ENCODE results near the gene ARPC2. TPM values are rescaled to one million over a fixed set of nuclear protein-coding genes. Genes with fewer than 3 reads are reported as not detected.

Gene ARPC2
- total RNA-seq, 1 experiment from 2014 or later, result 284 TPM

DNA sequence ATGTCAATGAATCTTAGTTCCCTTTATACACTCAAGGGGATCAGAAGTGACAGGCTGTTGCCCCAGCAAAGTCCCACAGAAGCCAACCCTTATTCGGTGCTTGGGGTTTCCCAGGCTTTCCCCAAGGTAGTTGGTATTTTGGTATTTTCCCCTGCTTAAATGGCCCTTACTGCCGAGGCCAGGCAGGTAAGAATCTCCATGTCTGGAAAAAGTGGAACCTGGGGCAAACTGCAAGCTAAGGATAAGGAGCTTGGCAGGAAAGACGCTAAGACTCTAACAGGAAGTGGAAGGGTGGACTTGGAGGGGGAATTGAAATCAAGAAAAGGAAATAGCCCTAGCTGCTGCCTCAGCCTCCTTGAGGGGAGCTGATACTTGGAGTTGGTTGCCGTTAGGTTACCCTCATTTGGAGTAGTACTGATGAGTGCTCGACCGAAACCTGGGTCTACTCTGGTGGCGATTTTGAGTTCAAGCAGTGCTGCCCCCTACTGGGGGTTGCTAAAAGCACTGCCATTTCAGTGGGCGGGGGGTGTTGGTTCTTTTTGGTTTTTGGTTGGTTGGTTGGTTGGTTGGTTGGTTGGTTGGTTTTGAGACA lies 40.5 kb downstream of the ARPC2 start:
- CTCF ChIA-PET, result interaction anchor here (0.7 to 2.5 kb wide), 10 partner anchors 9 to 472 kb away, joined by 3 to 8 read pairs (median 4); no protein-coding TSS in a partner anchor
- H3K27ac Mint-ChIP-seq (ENCODE audit: low read depth, unreplicated experiment), result no peak overlapping the region
- no peaks in the 10 kb centered on the region for H3K9me3 Mint-ChIP-seq (ENCODE audit: unreplicated experiment)
- no peaks in the 10 kb centered on the region for H3K4me1 Mint-ChIP-seq (ENCODE audit: insufficient read depth, unreplicated experiment)
- H3K36me3 Mint-ChIP-seq (ENCODE audit: insufficient read depth, unreplicated experiment), result peaks cover 50% of the 10 kb centered on the region
- DNase-seq (ENCODE audit: unreplicated experiment), result peak; percentile 56
- no peaks in the 10 kb centered on the region for H3K27me3 Mint-ChIP-seq (ENCODE audit: insufficient read depth, unreplicated experiment)
- intact Hi-C loops (cut with micrococcal nuclease), result loop anchor here (1.0 kb wide), 1 partner anchor 71 kb away; no protein-coding TSS in a partner anchor
- TF ChIP-seq, protein P1, sequence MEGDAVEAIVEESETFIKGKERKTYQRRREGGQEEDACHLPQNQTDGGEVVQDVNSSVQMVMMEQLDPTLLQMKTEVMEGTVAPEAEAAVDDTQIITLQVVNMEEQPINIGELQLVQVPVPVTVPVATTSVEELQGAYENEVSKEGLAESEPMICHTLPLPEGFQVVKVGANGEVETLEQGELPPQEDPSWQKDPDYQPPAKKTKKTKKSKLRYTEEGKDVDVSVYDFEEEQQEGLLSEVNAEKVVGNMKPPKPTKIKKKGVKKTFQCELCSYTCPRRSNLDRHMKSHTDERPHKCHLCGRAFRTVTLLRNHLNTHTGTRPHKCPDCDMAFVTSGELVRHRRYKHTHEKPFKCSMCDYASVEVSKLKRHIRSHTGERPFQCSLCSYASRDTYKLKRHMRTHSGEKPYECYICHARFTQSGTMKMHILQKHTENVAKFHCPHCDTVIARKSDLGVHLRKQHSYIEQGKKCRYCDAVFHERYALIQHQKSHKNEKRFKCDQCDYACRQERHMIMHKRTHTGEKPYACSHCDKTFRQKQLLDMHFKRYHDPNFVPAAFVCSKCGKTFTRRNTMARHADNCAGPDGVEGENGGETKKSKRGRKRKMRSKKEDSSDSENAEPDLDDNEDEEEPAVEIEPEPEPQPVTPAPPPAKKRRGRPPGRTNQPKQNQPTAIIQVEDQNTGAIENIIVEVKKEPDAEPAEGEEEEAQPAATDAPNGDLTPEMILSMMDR (IDR thresholded peaks at IDR 0.05; ENCODE audit: unreplicated experiment), result peak; percentile 63
- POLR2A ChIA-PET, result interaction anchor here (1.0 to 4.6 kb wide), 3 partner anchors 8 to 16 kb away, joined by 3 to 19 read pairs (median 3); no protein-coding TSS in a partner anchor
- no peak overlapping the region for H3K4me3 Mint-ChIP-seq (ENCODE audit: unreplicated experiment)
- no TSS peak for BruUV-seq (replicated peaks)

DNA sequence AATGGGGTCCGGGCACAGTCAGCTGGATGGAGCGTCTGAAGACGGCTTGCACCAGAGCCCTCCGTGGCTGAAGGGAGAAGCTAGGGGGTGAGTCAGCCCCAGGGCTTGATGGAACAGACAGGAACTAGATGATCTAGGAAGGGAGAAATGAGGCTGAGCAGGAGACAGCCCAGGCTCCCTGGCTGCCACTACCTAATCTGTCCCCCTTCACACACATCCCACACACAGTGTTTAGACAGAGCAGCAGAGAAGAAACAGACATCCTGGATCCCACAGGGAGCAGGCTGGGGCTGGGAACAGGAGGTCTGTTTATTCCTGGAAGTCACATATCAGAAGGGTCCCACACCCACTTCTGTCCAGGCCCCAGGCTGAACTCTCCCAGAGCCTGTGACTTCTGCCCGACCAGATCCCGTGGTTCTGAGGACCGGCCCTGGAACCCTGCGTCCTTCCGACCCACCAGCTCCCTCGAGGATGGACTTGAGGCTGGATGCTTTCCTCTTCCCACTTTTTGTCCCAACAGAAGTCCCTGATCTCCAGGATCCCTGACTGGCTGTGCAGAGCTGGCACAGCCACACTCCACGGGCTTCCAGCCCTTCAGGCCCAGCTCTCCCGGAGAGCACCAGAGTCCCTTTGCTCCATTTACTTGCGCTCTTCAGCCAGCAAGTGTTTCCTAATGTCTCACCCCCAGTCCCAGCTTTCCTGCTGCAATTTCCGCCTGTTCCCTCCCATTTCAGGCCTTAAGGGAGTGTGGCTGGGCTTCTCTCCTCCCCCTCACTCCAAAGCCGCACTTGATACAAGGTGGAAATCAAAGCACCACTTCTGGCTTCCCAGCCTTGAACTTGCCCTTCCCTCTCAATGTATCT lies 42.3 kb downstream of the ARPC2 start:
- Mint-ChIP-seq H3K27ac (ENCODE audit: low read depth, unreplicated experiment) (no peak overlapping the region), H3K36me3 (ENCODE audit: insufficient read depth, unreplicated experiment) (peaks cover 45% of the 10 kb centered on the region), H3K9me3 (ENCODE audit: unreplicated experiment) (no peaks in the 10 kb centered on the region), H3K27me3 (ENCODE audit: insufficient read depth, unreplicated experiment) (no peaks in the 10 kb centered on the region), H3K4me1 (ENCODE audit: insufficient read depth, unreplicated experiment) (no peaks in the 10 kb centered on the region), H3K4me3 (ENCODE audit: unreplicated experiment) (no peak overlapping the region)
- no TSS peak for BruUV-seq (replicated peaks)
- ChIA-PET POLR2A (interaction anchor here (0.7 to 1.2 kb wide), 3 partner anchors 11 to 148 kb away, joined by 3 to 4 read pairs (median 3); partner anchors contain the start of genes AAMP and PNKD), CTCF (interaction anchor here (0.6 to 2.5 kb wide), 10 partner anchors 12 to 148 kb away, joined by 3 to 8 read pairs (median 3); no protein-coding TSS in a partner anchor)
- no peak for DNase-seq (ENCODE audit: unreplicated experiment)
- TF ChIP-seq, protein P1 (IDR thresholded peaks at IDR 0.05; ENCODE audit: unreplicated experiment), result no peak
- intact Hi-C loops (cut with micrococcal nuclease), result no loop called here

DNA sequence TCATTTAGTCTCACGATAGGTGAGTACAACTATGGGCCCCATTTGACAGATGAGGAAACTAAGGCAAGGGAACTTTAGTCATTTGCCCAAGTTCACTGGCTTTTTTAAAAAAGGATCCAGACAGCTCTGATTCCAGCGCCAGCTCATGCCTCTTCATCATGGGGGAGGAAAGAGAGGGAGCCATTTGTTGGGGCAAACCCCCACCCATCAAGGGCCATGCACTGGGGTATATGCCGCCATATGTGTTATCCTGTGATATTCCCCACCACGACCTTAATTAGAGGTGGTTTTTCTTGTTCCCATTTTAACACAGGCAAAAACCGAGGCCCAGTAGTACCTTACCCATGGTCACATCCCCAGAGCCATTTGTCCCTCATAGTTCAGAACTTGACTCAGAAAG lies 43.2 kb downstream of the ARPC2 start:
- TF ChIP-seq, protein P1 (IDR thresholded peaks at IDR 0.05; ENCODE audit: unreplicated experiment), result no peak
- POLR2A ChIA-PET, result interaction anchor here (0.7 to 1.0 kb wide), 2 partner anchors 31 to 147 kb away, joined by 3 read pairs; no protein-coding TSS in a partner anchor
- H3K9me3 Mint-ChIP-seq (ENCODE audit: unreplicated experiment), result no peaks in the 10 kb centered on the region
- intact Hi-C loops (cut with micrococcal nuclease), result no loop called here
- no peaks in the 10 kb centered on the region for H3K27me3 Mint-ChIP-seq (ENCODE audit: insufficient read depth, unreplicated experiment)
- CTCF ChIA-PET, result interaction anchor here (0.5 to 1.4 kb wide), 6 partner anchors 9 to 147 kb away, joined by 3 to 4 read pairs (median 3); no protein-coding TSS in a partner anchor
- peaks cover 38% of the 10 kb centered on the region for H3K36me3 Mint-ChIP-seq (ENCODE audit: insufficient read depth, unreplicated experiment)
- no TSS peak for BruUV-seq (replicated peaks)
- H3K4me1 Mint-ChIP-seq (ENCODE audit: insufficient read depth, unreplicated experiment), result no peaks in the 10 kb centered on the region
- H3K4me3 Mint-ChIP-seq (ENCODE audit: unreplicated experiment), result no peak overlapping the region
- no peak for DNase-seq (ENCODE audit: unreplicated experiment)
- H3K27ac Mint-ChIP-seq (ENCODE audit: low read depth, unreplicated experiment), result no peak overlapping the region
